HepG2 (cell line): ENCODE data around the gene COL4A2. TPM values are rescaled to one million over a fixed set of nuclear protein-coding genes. Genes with fewer than 3 reads are reported as not detected.

Source experiments
- ATAC-seq: fragments of 200-7000 bp; cut with Tn5 transposase; 3 replicates; pipeline ENCODE4 v1.9.1; 2020; ENCODE audit warnings: mild to moderate bottlenecking, moderate library complexity
- BruUV-seq: library from RNA; stranded (reverse); fragments of 400-500 nt; replicated peaks from 2 replicates; lab custom pipeline; 2021; lab: Mats Ljungman, UMichigan
- CTCF ChIA-PET: fragments of 300-600 bp; formaldehyde crosslinking; extraction: SDS; loops from one replicate; lab custom pipeline; 2021; ENCODE audit warnings: low total read pairs, inconsistent platforms, low intra/inter-chr PET ratio; lab: Yijun Ruan, JAX
- POLR2A ChIA-PET: fragments of 350-600 bp; sonication (Branson Sonifier 250); formaldehyde crosslinking; loops from one replicate; lab custom pipeline; 2020; ENCODE audit warnings: antibody characterized with exemption, inconsistent platforms; lab: Yijun Ruan, JAX
- DNase-seq: peaks from one replicate; pipeline ENCODE4 v3.0.0-alpha.2; 2015; ENCODE audit warnings: low spot score
- FAIRE-seq: peaks from 3 replicates; lab custom pipeline; 2011; peaks lifted over from hg19 to GRCh38; lab: Jason Lieb, UNC
- H2AFZ ChIP-seq: one replicate; pipeline ENCODE4 v1.6.1; 2011; ENCODE audit warnings: low read length, inconsistent platforms
- H3K27ac ChIP-seq: fragments of 300-600 bp; 3 replicates; pipeline ENCODE4 v1.8.0; 2011; ENCODE audit warnings: mixed run types, mild to moderate bottlenecking, mixed read lengths, low read length, inconsistent platforms; ENCODE audit not compliant: insufficient read depth; ENCODE audit errors: extremely low read length
- H3K27me3 ChIP-seq, 2 experiments: fragments of 200-600 bp in 1 of 2; 2 replicates in 1 of 2; 3 replicates in 1 of 2; pipeline versions ENCODE4 v1.6.0 to v1.8.0; 2011; ENCODE audit warnings: low read length in 2 of 2, mild to moderate bottlenecking in 2 of 2, moderate library complexity in 2 of 2, inconsistent platforms in 1 of 2; ENCODE audit not compliant: insufficient read depth in 2 of 2, control insufficient read depth in 1 of 2
- H3K36me3 ChIP-seq, 2 experiments: fragments of 200-600 bp in 1 of 2; replicated peaks in 1 of 2; 2 replicates in 1 of 2; 3 replicates in 1 of 2; pipeline versions ENCODE4 v1.5.1 to v1.8.0; 2011; ENCODE audit warnings: low read length in 2 of 2, inconsistent platforms in 1 of 2; ENCODE audit not compliant: insufficient read depth in 2 of 2, control insufficient read depth in 1 of 2
- H3K4me1 ChIP-seq: 2 replicates; pipeline ENCODE4 v1.5.1; 2012; ENCODE audit warnings: low read length, inconsistent platforms; ENCODE audit not compliant: insufficient read depth
- H3K4me2 ChIP-seq: 2 replicates; pipeline ENCODE4 v1.6.0; 2011; ENCODE audit warnings: low read depth, low read length, inconsistent platforms
- H3K4me3 ChIP-seq, 3 experiments: fragments of 200-600 bp in 1 of 3; sonication (generic), shearing (Covaris generic) in 1 of 3; replicated peaks in 1 of 3; 2 replicates each; pipeline ENCODE4 v1.5.1; 2011 to 2016; ENCODE audit warnings: low read length in 3 of 3, inconsistent platforms in 2 of 3, low read depth in 2 of 3, mild to moderate bottlenecking in 2 of 3, control low read depth in 1 of 3, mixed read lengths in 1 of 3; ENCODE audit not compliant: insufficient read depth in 1 of 3
- H3K79me2 ChIP-seq: one replicate; pipeline ENCODE4 v1.6.1; 2011; ENCODE audit warnings: low read length, inconsistent platforms; ENCODE audit not compliant: insufficient read depth
- H3K9ac ChIP-seq: 2 replicates; pipeline ENCODE4 v1.6.0; 2011; ENCODE audit warnings: mild to moderate bottlenecking, low read depth, low read length, inconsistent platforms; ENCODE audit not compliant: insufficient read depth
- H3K9me3 ChIP-seq: 2 replicates; pipeline ENCODE4 v1.5.1; 2012; ENCODE audit warnings: mild to moderate bottlenecking, low read length
- H4K20me1 ChIP-seq: 2 replicates; pipeline ENCODE4 v1.6.0; 2011; ENCODE audit warnings: inconsistent platforms, mild to moderate bottlenecking, low read length, moderate library complexity; ENCODE audit not compliant: insufficient read depth
- ATF7-NPFF ChIP-seq: sonication (generic); formaldehyde crosslinking; IDR thresholded peaks from 2 replicates; pipeline ENCODE4 v1.8.1; 2023; ENCODE audit warnings: mild to moderate bottlenecking, low read depth, missing genetic modification reagents, moderate library complexity
- CBFB ChIP-seq: sonication (generic); formaldehyde crosslinking; IDR thresholded peaks from 2 replicates; pipeline ENCODE4 v1.4.0; 2020; ENCODE audit warnings: missing genetic modification reagents
- MEIS2 ChIP-seq: sonication (generic); formaldehyde crosslinking; IDR thresholded peaks from 2 replicates; pipeline ENCODE4 v1.9.0; 2021; ENCODE audit warnings: mild to moderate bottlenecking, missing genetic modification reagents
- MTERF4 ChIP-seq: sonication (generic); formaldehyde crosslinking; IDR thresholded peaks from 2 replicates; pipeline ENCODE4 v1.8.0; 2023; ENCODE audit warnings: mild to moderate bottlenecking, missing genetic modification reagents
- NCOR1 ChIP-seq: fragments of 200-600 bp; sonication (generic); IDR thresholded peaks from 2 replicates; pipeline ENCODE4 v1.7.0; 2017; ENCODE audit warnings: antibody characterized with exemption, low read length, borderline replicate concordance
- PHB2 ChIP-seq: fragments of 450-650 bp; IDR thresholded peaks from 2 replicates; pipeline ENCODE4 v1.6.1; 2018; ENCODE audit not compliant: partially characterized antibody
- SNAPC5 ChIP-seq: sonication (generic); formaldehyde crosslinking; IDR thresholded peaks from 2 replicates; pipeline ENCODE4 v1.8.1; 2023; ENCODE audit warnings: mild to moderate bottlenecking, missing genetic modification reagents, borderline replicate concordance
- SP2 ChIP-seq: sonication (generic); formaldehyde crosslinking; IDR thresholded peaks from 2 replicates; pipeline ENCODE4 v1.5.1; 2020; ENCODE audit warnings: mild to moderate bottlenecking, missing genetic modification reagents
- THAP8 ChIP-seq: sonication (generic); formaldehyde crosslinking; IDR thresholded peaks from 2 replicates; pipeline ENCODE4 v1.5.1; 2020; ENCODE audit warnings: missing genetic modification reagents, mild to moderate bottlenecking, borderline replicate concordance
- ZBTB10 ChIP-seq: sonication (generic); formaldehyde crosslinking; IDR thresholded peaks from 2 replicates; pipeline ENCODE4 v1.4.0; 2020; ENCODE audit warnings: missing genetic modification reagents, borderline replicate concordance
- ZNF224 ChIP-seq: sonication (generic); formaldehyde crosslinking; IDR thresholded peaks from 2 replicates; pipeline ENCODE4 v1.5.0; 2020; ENCODE audit warnings: mild to moderate bottlenecking, missing genetic modification reagents
- ZNF362 ChIP-seq: sonication (generic); formaldehyde crosslinking; IDR thresholded peaks from 2 replicates; pipeline ENCODE4 v1.4.0; 2020; ENCODE audit warnings: missing genetic modification reagents, mild to moderate bottlenecking, borderline replicate concordance
- WGBS: methylation state at CpG from one replicate; pipeline ENCODE4 v1.1.6; 2017; ENCODE audit warnings: low lambda C conversion rate; 5-methylcytosine and 5-hydroxymethylcytosine counted together
- in situ Hi-C: cut with HindIII; loops from 2 replicates; pipeline ENCODE4 v1.10.0; 2017; ENCODE audit warnings: low pct_unique_long_range_greater_than_20kb; ENCODE audit not compliant: extremely low pct_ligation_motif_present
- intact Hi-C: fragments of 100-400 bp; cut with micrococcal nuclease; formaldehyde crosslinking; loops from one replicate; pipeline ENCODE4 v1.10.0; 2022; ENCODE audit not compliant: unreplicated experiment
- polyA plus RNA-seq, 8 experiments: library from polyadenylated mRNA; depleted of rRNA in 3 of 8; stranded (reverse) in 7 of 8; unstranded in 1 of 8; fragments of >200 nt; fragmentation: Illumina TruSeq in 4 of 8; extraction: Trizol in 4 of 8; gene quantifications; 2 replicates each; pipeline versions ENCODE4 v1.2.1 to v1.2.3, GENCODE V29; 2011 to 2016; ENCODE audit warnings: low read depth in 4 of 8, missing spikeins in 1 of 8, mixed read lengths in 1 of 8; ENCODE audit not compliant: insufficient read depth in 1 of 8
- total RNA-seq, 5 experiments: library from RNA; depleted of rRNA; stranded (reverse); fragments of >200 nt; fragmentation: Illumina TruSeq; extraction: Trizol; gene quantifications; 2 replicates each; pipeline ENCODE4 v1.2.3, GENCODE V29; 2016; ENCODE audit warnings: low read depth in 1 of 5

Gene COL4A2
- total and polyA plus RNA-seq, 2 of the 13 experiments (the other 11 are each of a cell fraction or from before 2014, with no cell fraction given): 0.22 to 1.9 TPM

- ChIA-PET POLR2A (no interaction called here), CTCF (no interaction called here)
- H3K4me1 ChIP-seq: no peaks in the 10 kb centered on the region
- no peak overlapping the region for H3K9ac ChIP-seq
- no peak overlapping the region for H2AFZ ChIP-seq
- no peak overlapping the region for H3K27ac ChIP-seq
- no peak for DNase-seq
- TF ChIP-seq NCOR1: no peak
- TF ChIP-seq CBFB (CRISPR knock-in tag): no peak
- no peak for TF ChIP-seq ZBTB10 (CRISPR knock-in tag)
- TF ChIP-seq MEIS2 (CRISPR knock-in tag): no peak
- TF ChIP-seq PHB2: no peak
- no peak for TF ChIP-seq ZNF224 (CRISPR knock-in tag)
- TF ChIP-seq ATF7-NPFF (CRISPR knock-in tag): no peak
- TF ChIP-seq MTERF4 (CRISPR knock-in tag): no peak
- no peak for TF ChIP-seq SP2 (CRISPR knock-in tag)
- TF ChIP-seq ZNF362 (CRISPR knock-in tag): no peak
- TF ChIP-seq THAP8 (CRISPR knock-in tag): no peak
- TF ChIP-seq SNAPC5 (CRISPR knock-in tag): no peak
- H3K4me3 ChIP-seq: no peak overlapping the region
- FAIRE-seq: no peak
- no peaks in the 10 kb centered on the region for H3K36me3 ChIP-seq
- H3K9me3 ChIP-seq: no peaks in the 10 kb centered on the region
- WGBS: 14% methylated on average over 11 of the region's 11 CpGs
- intact Hi-C loops: no loop called here
- H3K4me2 ChIP-seq: no peak overlapping the region
- BruUV-seq: no TSS peak
- no peaks in the 10 kb centered on the region for H4K20me1 ChIP-seq
- no peak for ATAC-seq
- no peaks in the 10 kb centered on the region for H3K79me2 ChIP-seq
- peaks cover 1 to 50% of the 10 kb centered on the region in 2 experiments; a peak in 4 of 5 replicates for H3K27me3 ChIP-seq
- in situ Hi-C loops: no loop called here
These were observed 27.9 kb downstream of the COL4A2 start for GRCh38 chr13:110334841-110335490.
